BLaER1 (cell line): Measurements from ENCODE around the gene USP36.

Experiments
- H3K27ac ChIP-seq: shearing (Covaris generic); formaldehyde crosslinking; 2 replicates; pipeline ENCODE4 v1.8.1; 2022
- H3K27me3 ChIP-seq: shearing (Covaris generic); formaldehyde crosslinking; 2 replicates; pipeline ENCODE4 v1.8.1; 2022
- H3K36me3 ChIP-seq: shearing (Covaris generic); formaldehyde crosslinking; 2 replicates; pipeline ENCODE4 v1.8.1; 2022
- H3K4me1 ChIP-seq: shearing (Covaris generic); formaldehyde crosslinking; 2 replicates; pipeline ENCODE4 v1.8.1; 2022
- H3K4me2 ChIP-seq: shearing (Covaris generic); formaldehyde crosslinking; 2 replicates; pipeline ENCODE4 v1.8.1; 2022
- H3K4me3 ChIP-seq: shearing (Covaris generic); formaldehyde crosslinking; 2 replicates; pipeline ENCODE4 v1.8.1; 2022
- H3K9ac ChIP-seq: shearing (Covaris generic); formaldehyde crosslinking; 2 replicates; pipeline ENCODE4 v1.8.1; 2022
- H3K9me3 ChIP-seq: shearing (Covaris generic); formaldehyde crosslinking; 2 replicates; pipeline ENCODE4 v1.8.1; 2022
- H4K20me1 ChIP-seq: shearing (Covaris generic); formaldehyde crosslinking; 2 replicates; pipeline ENCODE4 v1.8.1; 2022
- Cebpa-rat ChIP-seq: shearing (Covaris generic); IDR thresholded peaks from 2 replicates; pipeline ENCODE4 v1.8.1; 2022

USP36 gene

DNA sequence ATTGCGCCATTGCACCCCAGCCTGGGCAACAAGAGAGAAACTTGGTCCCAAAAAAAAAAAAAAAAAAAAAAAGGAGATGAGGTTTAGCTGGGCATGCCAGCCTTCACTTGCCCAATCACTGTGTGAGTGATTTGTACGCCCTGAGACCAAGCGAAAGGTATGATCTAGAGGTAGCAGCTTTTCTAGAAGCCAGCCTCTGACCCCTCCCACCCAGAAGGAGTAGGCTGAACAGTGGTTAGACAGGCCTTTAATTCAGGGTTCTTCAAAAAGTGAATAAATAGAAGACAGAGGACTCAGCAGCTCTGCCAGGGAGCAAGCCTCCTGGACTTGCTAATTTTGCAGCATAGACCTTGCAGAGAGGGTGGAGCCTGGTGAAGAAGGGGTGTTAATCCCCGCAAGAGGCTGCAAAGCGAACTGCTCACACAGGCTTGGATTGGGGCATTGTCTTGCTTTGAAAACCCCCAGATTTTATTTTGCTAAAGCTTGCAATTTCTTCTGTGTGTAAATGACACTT, 51.4 kb downstream of the USP36 start:
- Histone ChIP-seq H4K20me1 (no peaks in the 10 kb centered on the region), H3K9me3 (no peaks in the 10 kb centered on the region), H3K9ac (no peak overlapping the region), H3K27ac (no peak overlapping the region), H3K4me3 (no peak overlapping the region), H3K4me1 (peaks cover 67% of the 10 kb centered on the region), H3K27me3 (no peaks in the 10 kb centered on the region), H3K36me3 (peaks cover 30% of the 10 kb centered on the region), H3K4me2 (peak overlapping the region; percentile 35; the same call in 1 of the 2 replicates)
- no peak for TF ChIP-seq Cebpa-rat

GRCh38 chr17:78788451-78788850, 52.2 kb downstream of the USP36 start:
- H3K4me3 ChIP-seq, result no peak overlapping the region
- H3K4me2 ChIP-seq, result no peak overlapping the region
- H3K9me3 ChIP-seq, result no peaks in the 10 kb centered on the region
- no peak for TF ChIP-seq Cebpa-rat
- no peaks in the 10 kb centered on the region for H4K20me1 ChIP-seq
- H3K27ac ChIP-seq, result no peak overlapping the region
- H3K27me3 ChIP-seq, result no peaks in the 10 kb centered on the region
- H3K36me3 ChIP-seq, result peaks cover 22% of the 10 kb centered on the region; the same call in 1 of the 2 replicates
- peaks cover 72% of the 10 kb centered on the region for H3K4me1 ChIP-seq
- no peak overlapping the region for H3K9ac ChIP-seq

DNA sequence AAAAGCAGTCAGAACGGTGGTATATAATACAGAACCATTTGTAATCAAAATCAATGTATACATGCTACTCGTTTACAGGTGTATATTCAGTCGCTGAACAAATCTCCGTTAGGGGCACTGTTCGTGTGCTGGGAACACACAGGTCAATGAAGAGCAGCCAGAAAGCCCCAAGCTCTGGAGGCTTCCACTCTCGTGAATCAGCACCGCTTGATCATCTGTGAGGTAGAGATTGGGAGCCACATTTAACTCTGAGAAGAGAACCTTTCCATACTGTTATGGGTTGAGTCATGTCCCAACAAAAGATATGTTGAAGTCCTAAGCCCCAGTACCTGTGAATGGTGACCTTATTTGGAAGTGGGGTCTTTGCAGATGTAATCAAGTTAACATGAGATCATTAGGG, 53.2 kb downstream of the USP36 start:
- H3K4me1 ChIP-seq, result peaks cover 76% of the 10 kb centered on the region
- no peaks in the 10 kb centered on the region for H3K9me3 ChIP-seq
- H3K27ac ChIP-seq, result no peak overlapping the region
- H3K36me3 ChIP-seq, result peaks cover 17% of the 10 kb centered on the region; the same call in 1 of the 2 replicates
- H3K9ac ChIP-seq, result no peak overlapping the region
- TF ChIP-seq Cebpa-rat, result no peak
- H3K27me3 ChIP-seq, result no peaks in the 10 kb centered on the region
- no peak overlapping the region for H3K4me3 ChIP-seq
- H3K4me2 ChIP-seq, result no peak overlapping the region
- no peaks in the 10 kb centered on the region for H4K20me1 ChIP-seq

- peak overlapping the region; percentile 53 for H3K4me2 ChIP-seq
- H4K20me1 ChIP-seq, result 0 out of 2 replicates have a peak, but pooled peaks cover 6% of the 10 kb centered on the region
- no peaks in the 10 kb centered on the region for H3K9me3 ChIP-seq
- H3K36me3 ChIP-seq, result 0 out of 2 replicates have a peak, but pooled peaks cover 11% of the 10 kb centered on the region
- TF ChIP-seq Cebpa-rat, result no peak
- no peak overlapping the region for H3K27ac ChIP-seq
- no peak overlapping the region for H3K9ac ChIP-seq
- H3K4me3 ChIP-seq, result no peak overlapping the region
- H3K27me3 ChIP-seq, result no peaks in the 10 kb centered on the region
- H3K4me1 ChIP-seq, result peaks cover 71% of the 10 kb centered on the region
Observed at GRCh38 chr17:78785663-78786057, 55.0 kb downstream of the USP36 start.

- Histone ChIP-seq H3K4me2 (peak overlapping the region; percentile 53), H3K4me3 (no peak overlapping the region)
Observed at GRCh38 chr17:78785011-78785662, 55.5 kb downstream of the USP36 start.

GRCh38 chr17:78784352-78784751, 56.3 kb downstream of the USP36 start:
- Histone ChIP-seq H3K27me3 (no peaks in the 10 kb centered on the region), H3K4me1 (peaks cover 71% of the 10 kb centered on the region), H3K9me3 (no peaks in the 10 kb centered on the region), H4K20me1 (peaks cover 18% of the 10 kb centered on the region), H3K4me2 (no peak overlapping the region), H3K9ac (no peak overlapping the region), H3K4me3 (no peak overlapping the region), H3K27ac (no peak overlapping the region), H3K36me3 (0 out of 2 replicates have a peak, but pooled peaks cover 11% of the 10 kb centered on the region)
- TF ChIP-seq Cebpa-rat, result no peak

More at GRCh38 chr17:78785011-78785662, 55.5 kb downstream of the USP36 start:
- H3K9ac ChIP-seq, result no peak overlapping the region
- H3K9me3 ChIP-seq, result no peaks in the 10 kb centered on the region
- H3K27ac ChIP-seq, result no peak overlapping the region
- H3K4me1 ChIP-seq, result peaks cover 71% of the 10 kb centered on the region
- no peak for TF ChIP-seq Cebpa-rat
- 0 out of 2 replicates have a peak, but pooled peaks cover 11% of the 10 kb centered on the region for H3K36me3 ChIP-seq
- H4K20me1 ChIP-seq, result peaks cover 11% of the 10 kb centered on the region
- H3K27me3 ChIP-seq, result no peaks in the 10 kb centered on the region

- Histone ChIP-seq H3K27me3 (no peaks in the 10 kb centered on the region), H3K36me3 (0 out of 2 replicates have a peak, but pooled peaks cover 10% of the 10 kb centered on the region), H3K9me3 (no peaks in the 10 kb centered on the region), H3K4me1 (peaks cover 71% of the 10 kb centered on the region), H3K4me2 (peak overlapping the region; percentile 81), H4K20me1 (peaks cover 18% of the 10 kb centered on the region), H3K4me3 (no peak overlapping the region), H3K9ac (no peak overlapping the region), H3K27ac (no peak overlapping the region)
- TF ChIP-seq Cebpa-rat, result no peak
Observed at GRCh38 chr17:78783711-78784324, 56.8 kb downstream of the USP36 start.

DNA sequence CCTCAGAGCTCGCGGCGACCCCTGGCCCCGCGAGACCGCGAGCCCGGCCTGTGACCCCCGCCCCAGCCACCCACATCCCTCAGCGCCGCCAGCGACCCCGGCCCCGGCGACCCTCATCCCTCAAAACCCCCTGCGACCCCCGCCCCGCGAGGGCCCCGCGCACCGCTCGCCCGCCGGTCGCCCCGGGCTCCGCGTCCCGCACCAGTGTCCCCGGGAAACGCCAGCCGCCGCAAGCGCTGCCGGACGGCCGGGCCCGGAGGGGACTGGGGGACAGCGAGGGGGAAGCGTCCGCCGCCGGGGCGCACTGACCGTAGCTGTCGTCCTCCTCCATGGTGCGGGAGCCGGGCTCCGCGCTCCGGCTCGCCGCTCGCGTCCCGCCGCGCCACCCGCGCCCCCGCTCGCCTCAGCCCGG, 58.7 kb downstream of the USP36 start, which contains the start of gene CYTH1:
Gene CYTH1 (minus strand): TSS at position 381 of the 412 bp plus-strand sequence. CDS start 50 bp downstream, at position 331.
- Histone ChIP-seq H3K36me3 (no peaks in the 10 kb centered on the region), H3K9me3 (no peaks in the 10 kb centered on the region), H3K27ac (peak within 1 kb of the TSS; percentile 90), H3K4me1 (peaks cover 69% of the 10 kb centered on the region), H3K4me2 (peak within 1 kb of the TSS; percentile 92), H3K27me3 (no peaks in the 10 kb centered on the region), H3K4me3 (peak within 1 kb of the TSS; percentile 98), H4K20me1 (peaks cover 18% of the 10 kb centered on the region), H3K9ac (peak within 1 kb of the TSS; percentile 93)
- TF ChIP-seq Cebpa-rat, result no peak

DNA sequence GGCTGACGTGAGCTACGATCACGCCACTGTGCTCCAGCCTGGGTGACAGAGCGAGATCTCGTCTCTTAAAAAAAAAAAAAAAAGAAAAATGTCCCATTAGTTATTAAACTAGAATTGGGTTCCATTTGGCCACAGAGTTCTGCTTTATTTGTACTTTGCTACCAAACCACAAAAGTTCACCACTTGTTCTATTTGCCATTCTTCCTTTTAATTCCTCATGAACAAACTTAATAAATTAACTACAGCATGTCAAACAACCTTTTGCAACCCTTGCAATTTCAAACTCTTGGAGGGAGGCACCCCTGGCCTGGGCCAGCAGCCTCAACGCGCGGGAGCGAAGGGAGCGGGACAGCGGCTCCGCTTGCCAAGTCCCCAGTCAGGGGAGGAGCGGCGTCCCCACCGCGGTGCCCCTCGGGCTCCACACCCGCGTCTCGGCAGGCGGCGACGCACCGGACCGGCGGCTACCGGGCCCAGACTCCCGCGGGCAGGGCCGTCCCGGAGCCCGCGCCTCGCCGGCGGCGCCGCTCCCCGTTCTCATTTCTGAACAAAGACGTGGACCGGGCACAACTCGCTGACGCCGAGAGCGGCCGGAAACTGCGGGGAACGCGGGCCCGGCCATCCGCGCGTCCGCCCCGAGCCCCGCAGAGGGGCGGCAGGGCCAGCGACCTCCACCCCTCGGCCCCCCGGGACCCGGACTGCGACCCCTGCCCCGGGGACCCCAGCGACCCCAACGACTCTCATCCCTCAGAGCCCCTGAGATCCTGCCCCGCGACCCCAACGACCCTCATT, 59.3 kb downstream of the USP36 start:
- H3K4me1 ChIP-seq, result peaks cover 65% of the 10 kb centered on the region
- TF ChIP-seq Cebpa-rat, result no peak
- peak overlapping the region; percentile 93 for H3K9ac ChIP-seq
- H3K36me3 ChIP-seq, result no peaks in the 10 kb centered on the region
- H3K9me3 ChIP-seq, result no peaks in the 10 kb centered on the region
- H3K27me3 ChIP-seq, result no peaks in the 10 kb centered on the region
- peak overlapping the region; percentile 90 for H3K27ac ChIP-seq
- H4K20me1 ChIP-seq, result peaks cover 18% of the 10 kb centered on the region
- peak overlapping the region; percentile 98 for H3K4me3 ChIP-seq
- peak overlapping the region; percentile 92 for H3K4me2 ChIP-seq
